ENCODE measurements around the gene LDLRAP1. TPM values are rescaled to one million over a fixed set of nuclear protein-coding genes. Genes with fewer than 3 reads are reported as not detected.
A peak's percentile ranks its signal among the peaks of the same experiment; 100 is the strongest.

Gene LDLRAP1
- total RNA-seq, 1 donor from 2014 or later: 1.6 TPM

- DNase-seq (ENCODE audit: low spot score in 2 of 2): peak in 1 of 2 donors; percentile 48
These were observed 1.3 kb upstream of the LDLRAP1 start for GRCh38 chr1:25541889-25542658.

DNA sequence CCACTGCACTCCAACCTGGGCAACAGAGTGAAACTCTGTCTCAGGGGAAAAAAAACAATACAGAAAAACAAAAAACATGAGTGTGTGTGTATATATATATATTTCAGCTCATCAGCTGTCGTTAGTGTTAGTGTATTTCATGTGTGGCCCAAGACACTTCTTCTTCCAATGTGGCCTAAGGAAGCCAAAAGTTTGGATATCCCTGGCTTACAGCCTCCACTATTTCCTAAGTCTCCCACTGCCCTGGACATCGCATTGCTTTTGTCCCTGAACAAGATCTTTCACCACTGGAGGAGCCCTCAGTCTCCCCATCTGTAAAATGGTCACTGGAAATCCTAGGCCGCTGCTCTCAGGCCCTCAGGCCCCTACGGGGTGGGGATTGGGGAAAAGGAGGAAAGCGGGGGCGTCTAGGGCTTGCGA lies 391 bp upstream of the LDLRAP1 start:
- no peak for DNase-seq (ENCODE audit: low spot score in 2 of 2)
- no peak for FAIRE-seq

More at GRCh38 chr1:25541889-25542658, 1.3 kb upstream of the LDLRAP1 start:
- FAIRE-seq: no peak

DNA sequence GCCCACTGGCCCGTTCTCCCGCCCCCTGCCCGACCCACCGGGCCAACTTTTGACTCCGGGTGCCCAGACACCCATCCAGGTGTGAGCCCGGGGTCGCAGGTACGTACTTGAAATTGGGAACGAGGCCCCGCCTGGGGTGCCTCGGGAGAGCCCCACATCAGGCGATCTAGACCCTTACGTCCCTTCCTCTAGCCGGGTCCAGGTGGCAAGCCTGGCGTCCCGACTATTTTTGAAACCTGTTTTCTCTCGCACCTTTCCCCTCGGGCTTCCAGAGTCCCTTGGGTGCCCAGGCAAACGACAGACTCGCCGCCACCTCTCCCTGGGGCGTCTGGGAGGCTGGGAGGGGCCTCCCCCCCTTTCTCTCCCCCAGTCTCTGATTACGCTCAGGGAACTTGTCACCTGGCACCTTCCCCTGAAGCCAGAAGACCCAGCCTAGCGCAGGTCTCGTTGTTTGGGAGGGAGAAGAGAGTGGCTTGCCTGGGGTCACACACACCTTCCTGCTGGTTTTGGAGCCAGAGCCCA lies 898 bp downstream of the LDLRAP1 start:
- no peak for FAIRE-seq

DNA sequence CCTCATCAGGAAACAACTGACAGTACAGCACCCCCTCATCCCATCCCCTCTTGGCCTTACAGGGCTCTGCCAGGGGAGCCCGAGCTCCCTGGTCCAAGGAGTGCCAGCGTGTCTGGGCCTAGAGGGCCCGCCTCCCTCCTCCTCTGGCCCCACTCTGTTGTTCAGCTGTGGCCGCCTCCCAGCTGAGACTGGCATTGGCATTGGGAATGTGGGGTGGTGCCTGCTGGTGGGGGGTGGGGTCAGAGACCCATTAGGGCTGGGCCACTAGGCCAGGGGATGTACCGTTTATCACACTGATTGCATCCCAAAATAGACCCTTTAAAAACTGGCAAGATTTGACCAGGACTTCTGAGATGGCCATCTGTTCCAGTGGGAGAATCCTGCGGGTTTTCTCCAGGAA lies 1.4 kb downstream of the LDLRAP1 start:
- DNase-seq (ENCODE audit: low spot score in 2 of 2): peak; percentile 50 to 69
- no peak for FAIRE-seq

More for the DNA sequence above, 898 bp downstream of the LDLRAP1 start:
- no peak for DNase-seq (ENCODE audit: low spot score in 2 of 2)

DNA sequence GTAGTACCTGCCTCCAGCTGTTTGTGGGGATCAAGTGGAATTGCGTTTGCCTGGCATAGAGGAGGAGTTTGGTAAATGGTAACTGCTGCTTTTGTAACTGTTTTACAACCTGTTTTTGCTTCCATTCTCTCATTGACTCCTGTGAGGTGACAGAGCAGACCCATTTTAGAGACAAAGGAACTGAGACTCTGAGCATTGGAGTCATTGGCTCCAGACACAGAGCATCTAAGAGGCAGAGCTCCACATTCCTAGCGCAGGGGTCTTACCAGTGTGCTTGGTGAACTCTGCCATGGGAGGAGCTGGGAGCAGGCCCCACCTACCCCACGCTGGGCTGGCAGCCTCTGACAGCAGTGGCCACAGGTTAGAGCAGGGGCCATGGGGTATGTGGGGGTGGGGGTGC lies 2.4 kb downstream of the LDLRAP1 start:
- DNase-seq (ENCODE audit: low spot score in 2 of 2): no peak
- FAIRE-seq: no peak

GRCh38 chr1:25546193-25546592 lies 2.8 kb downstream of the LDLRAP1 start:
- FAIRE-seq: no peak
- no peak for DNase-seq (ENCODE audit: low spot score in 2 of 2)

GRCh38 chr1:25548601-25549000 lies 5.2 kb downstream of the LDLRAP1 start:
- DNase-seq (ENCODE audit: low spot score in 2 of 2): no peak
- FAIRE-seq: no peak

DNA sequence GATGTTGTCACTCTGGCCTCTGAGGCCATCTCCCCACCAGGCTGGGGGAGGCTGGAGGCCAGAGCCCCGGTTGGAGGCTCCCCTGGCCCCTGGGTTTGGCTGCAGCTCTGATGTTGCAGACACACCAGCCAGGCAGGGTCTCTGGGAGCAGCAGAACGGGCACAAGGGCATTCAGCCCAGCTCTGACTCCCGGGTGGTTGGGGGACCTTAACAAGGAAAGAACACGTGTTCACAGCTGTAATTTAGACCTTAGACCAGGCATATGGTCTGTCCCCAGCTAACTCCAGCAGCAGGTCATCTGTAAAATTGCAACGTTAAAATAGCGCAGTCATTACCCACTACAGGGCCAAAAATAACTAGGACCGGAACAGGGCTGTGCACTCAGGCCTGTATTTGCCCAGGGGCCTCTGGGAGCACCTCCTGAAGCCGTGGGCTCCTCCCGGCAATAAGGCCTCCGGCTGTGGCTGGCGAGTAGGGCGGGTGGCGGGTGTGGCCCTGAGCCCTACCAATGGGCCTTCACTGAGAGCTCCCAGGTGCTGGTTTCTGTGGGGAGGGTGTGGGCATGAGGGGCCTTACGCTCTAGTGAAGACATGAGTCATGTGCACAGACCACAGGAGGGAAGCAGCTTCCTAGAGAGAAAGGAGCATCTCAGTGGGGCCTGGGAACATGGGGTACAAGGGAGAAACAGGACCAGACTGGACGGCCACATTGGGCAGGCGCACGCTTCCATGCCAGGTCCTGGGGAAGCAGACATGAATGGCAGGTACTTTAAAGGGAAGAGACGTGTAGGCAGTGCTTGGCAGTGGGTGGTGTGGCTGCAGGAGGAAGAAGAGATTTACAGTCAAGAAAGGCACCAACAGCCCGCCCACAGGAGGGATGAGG lies 6.1 kb downstream of the LDLRAP1 start:
- FAIRE-seq (no peak), DNase-seq (ENCODE audit: low spot score in 2 of 2) (peak in 1 of 2 donors; percentile 58)

DNA sequence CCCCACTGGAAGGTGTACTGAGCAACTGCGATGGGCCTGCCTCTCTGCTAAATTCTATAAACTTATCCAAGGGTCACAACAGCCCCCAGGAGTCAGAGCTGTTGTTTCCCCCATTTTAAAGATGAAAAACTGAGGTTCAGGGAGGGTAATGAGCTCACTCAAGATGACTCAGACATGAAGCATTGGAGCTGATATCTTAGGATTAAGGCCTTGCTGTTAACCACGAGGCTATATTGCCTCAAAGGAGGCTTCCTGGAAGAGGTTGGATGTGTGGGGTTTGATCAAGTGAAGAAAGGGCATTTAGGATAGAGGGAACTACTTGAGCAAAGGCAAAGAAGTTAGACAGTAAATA lies 6.7 kb downstream of the LDLRAP1 start:
- FAIRE-seq: no peak
- no peak for DNase-seq (ENCODE audit: low spot score in 2 of 2)

- no peak for FAIRE-seq
- no peak for DNase-seq (ENCODE audit: low spot score in 2 of 2)
These were observed 7.4 kb downstream of the LDLRAP1 start for GRCh38 chr1:25550683-25551310.

DNA sequence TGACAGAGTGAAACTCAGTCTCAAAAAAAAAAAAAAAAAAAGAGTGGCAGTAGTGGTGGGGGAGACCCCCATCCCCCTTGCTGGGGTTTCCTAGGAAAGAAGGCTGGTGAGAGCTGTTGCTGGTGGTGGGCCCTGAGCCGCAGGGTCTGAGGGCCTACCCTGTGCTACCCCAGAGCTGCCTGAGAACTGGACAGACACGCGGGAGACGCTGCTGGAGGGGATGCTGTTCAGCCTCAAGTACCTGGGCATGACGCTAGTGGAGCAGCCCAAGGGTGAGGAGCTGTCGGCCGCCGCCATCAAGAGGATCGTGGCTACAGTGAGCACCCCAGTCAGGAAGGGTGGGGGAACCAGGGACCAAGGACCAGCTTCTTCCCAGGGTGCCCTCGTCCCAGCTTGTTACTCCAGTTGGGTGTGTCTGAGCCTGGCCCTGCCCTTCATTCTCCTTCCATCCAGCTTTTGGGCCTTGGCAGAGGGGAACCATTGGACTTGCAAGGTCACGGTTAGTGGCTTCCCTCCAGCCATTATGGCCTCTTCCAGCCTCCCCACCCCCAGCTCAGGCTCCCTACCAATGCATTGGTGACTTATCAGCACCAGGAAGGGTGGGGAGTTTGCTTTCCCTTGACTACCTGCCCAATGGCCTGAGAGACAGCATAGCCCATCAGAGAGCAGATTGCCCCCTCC lies 10.5 kb downstream of the LDLRAP1 start:
- no peak for DNase-seq (ENCODE audit: low spot score in 2 of 2)
- no peak for FAIRE-seq

- DNase-seq (ENCODE audit: low spot score in 2 of 2) (no peak), FAIRE-seq (no peak)
These were observed 11.0 kb downstream of the LDLRAP1 start for GRCh38 chr1:25554430-25554780.

- FAIRE-seq (no peak), DNase-seq (ENCODE audit: low spot score in 2 of 2) (no peak)
These were observed 11.7 kb downstream of the LDLRAP1 start for GRCh38 chr1:25554886-25555752.

DNA sequence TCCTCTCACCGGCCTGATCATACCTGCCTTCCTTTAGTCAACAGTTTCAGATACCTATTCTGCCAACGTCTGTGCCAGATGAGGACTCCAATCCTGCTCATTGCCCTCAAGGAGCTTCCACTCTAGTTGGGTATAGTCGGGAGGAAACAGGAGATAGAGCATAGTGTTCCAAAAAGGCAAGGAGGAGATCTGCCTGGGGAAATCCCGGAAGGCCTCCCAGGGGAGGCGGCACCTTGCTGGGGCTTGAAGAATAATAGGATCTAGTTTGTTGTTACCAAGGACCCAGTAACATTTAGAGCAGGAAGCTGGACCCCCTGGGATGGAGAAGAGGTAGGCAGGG lies 12.3 kb downstream of the LDLRAP1 start:
- DNase-seq (ENCODE audit: low spot score in 2 of 2) (no peak), FAIRE-seq (no peak)

GRCh38 chr1:25556132-25556670 lies 12.8 kb downstream of the LDLRAP1 start:
- DNase-seq (ENCODE audit: low spot score in 2 of 2): no peak
- no peak for FAIRE-seq

DNA sequence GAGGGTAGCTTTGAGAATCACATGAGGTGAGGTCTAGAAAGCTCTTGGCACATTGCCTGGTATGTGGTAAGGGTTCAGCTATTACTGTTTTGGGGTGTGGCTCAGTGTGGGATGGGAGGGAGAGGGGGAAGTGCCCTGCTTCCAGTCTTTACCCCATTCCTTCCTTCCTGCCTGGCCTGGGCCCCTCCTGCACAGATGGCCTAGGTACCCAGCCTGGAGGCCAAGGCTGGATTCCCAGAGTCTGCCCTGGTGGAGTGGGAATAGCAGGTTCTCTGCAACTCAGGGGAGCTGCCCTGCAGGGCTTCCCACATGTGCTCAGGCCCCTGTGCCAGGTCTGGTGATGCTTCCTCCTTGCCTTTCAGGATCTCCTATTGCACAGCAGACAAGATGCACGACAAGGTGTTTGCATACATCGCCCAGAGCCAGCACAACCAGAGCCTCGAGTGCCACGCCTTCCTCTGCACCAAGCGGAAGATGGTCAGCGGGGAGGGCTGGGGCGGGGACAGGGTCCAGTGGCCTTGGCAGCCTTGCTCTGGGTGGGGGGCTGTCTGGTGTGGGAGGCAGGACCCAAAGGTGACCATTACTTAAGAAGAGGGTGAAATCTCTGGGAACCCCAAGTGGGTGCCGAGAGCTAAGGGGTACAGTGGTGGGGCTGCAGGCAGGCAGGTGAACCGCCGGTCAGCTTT lies 13.5 kb downstream of the LDLRAP1 start:
- DNase-seq (ENCODE audit: low spot score in 2 of 2) (no peak), FAIRE-seq (no peak)

DNA sequence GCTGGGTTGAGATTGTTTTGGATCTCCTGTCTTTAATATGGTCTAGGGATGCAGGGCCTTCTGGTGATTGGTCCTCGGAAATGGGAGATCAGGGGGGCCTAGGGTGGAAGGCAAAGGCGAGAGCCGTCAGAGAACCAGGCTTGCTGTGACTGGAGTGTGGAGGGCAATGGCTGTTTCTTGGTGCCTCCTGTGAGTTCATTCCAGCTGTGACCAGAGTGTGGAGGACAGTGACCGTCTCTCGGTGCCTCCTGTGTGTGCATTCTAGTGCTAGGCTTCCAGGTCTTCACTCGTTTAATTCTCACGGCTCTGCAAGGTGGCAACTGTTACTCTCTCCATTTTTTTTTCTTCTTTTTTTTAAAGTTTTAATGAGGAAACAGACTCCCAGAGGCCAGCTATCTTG lies 14.1 kb downstream of the LDLRAP1 start:
- DNase-seq (ENCODE audit: low spot score in 2 of 2) (no peak), FAIRE-seq (no peak)

DNA sequence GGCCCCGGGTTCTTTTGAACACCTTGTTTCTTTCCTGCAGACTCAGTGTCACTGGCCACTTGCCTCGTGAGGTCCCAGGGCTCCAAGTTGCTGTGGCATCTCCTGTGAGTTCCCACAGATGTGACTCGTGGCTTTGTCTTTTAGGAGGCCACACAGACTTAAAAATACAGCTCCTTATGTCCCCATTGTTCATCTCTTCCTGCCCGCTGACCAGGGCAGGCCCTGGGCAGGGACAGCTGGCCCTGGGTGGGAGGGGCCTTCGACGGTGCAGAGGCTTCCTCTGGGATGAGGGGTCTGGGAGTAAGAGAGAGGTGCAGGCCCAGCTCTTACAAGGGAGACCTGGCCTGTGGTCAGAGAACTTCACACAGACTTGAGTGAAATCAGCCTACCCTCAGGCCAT lies 15.6 kb downstream of the LDLRAP1 start:
- FAIRE-seq: no peak

GRCh38 chr1:25560001-25560400 lies 16.6 kb downstream of the LDLRAP1 start:
- FAIRE-seq: no peak

More for the DNA sequence above, 15.6 kb downstream of the LDLRAP1 start:
- no peak for DNase-seq (ENCODE audit: low spot score in 2 of 2)

More at GRCh38 chr1:25560001-25560400, 16.6 kb downstream of the LDLRAP1 start:
- DNase-seq (ENCODE audit: low spot score in 2 of 2): no peak
